HG03097 (cell line): Measurements from ENCODE around the gene SRSF1.
A peak's percentile ranks its signal among the peaks of the same experiment; 100 is the strongest.

Experiments used
- ATAC-seq: cut with Tn5 transposase; IDR thresholded peaks from one replicate; pipeline ENCODE4 v1.9.1; 2021; ENCODE audit not compliant: unreplicated experiment, low FRiP score

Gene SRSF1

GRCh38 chr17:58019521-58019920 is 12.5 kb upstream of the SRSF1 start:
- ATAC-seq: no peak

GRCh38 chr17:58019039-58019438 is 12.0 kb upstream of the SRSF1 start:
- ATAC-seq: no peak

GRCh38 chr17:58010067-58010799 is 3.2 kb upstream of the SRSF1 start:
- ATAC-seq: no peak

- ATAC-seq: peak; percentile 34
Observed at GRCh38 chr17:58007781-58008706, 998 bp upstream of the SRSF1 start.

- no peak for ATAC-seq
Observed at GRCh38 chr17:58006560-58006923, 504 bp downstream of the SRSF1 start.

GRCh38 chr17:58005728-58006559 is 1.1 kb downstream of the SRSF1 start:
- ATAC-seq: no peak

GRCh38 chr17:58005031-58005727 is 1.9 kb downstream of the SRSF1 start:
- no peak for ATAC-seq

GRCh38 chr17:58004060-58004459 is 3.0 kb downstream of the SRSF1 start:
- no peak for ATAC-seq

- no peak for ATAC-seq
Observed at GRCh38 chr17:58002973-58003372, 4.1 kb downstream of the SRSF1 start.

- ATAC-seq: no peak
Observed at GRCh38 chr17:58002154-58002948, 4.7 kb downstream of the SRSF1 start.

- ATAC-seq: no peak
Observed at GRCh38 chr17:58001461-58002124, 5.5 kb downstream of the SRSF1 start.

- ATAC-seq: no peak
Observed at GRCh38 chr17:57999496-58000017, 7.5 kb downstream of the SRSF1 start.

- no peak for ATAC-seq
Observed at GRCh38 chr17:57999010-57999495, 8.0 kb downstream of the SRSF1 start.

- ATAC-seq: no peak
Observed at GRCh38 chr17:57997085-57997809, 9.8 kb downstream of the SRSF1 start.

GRCh38 chr17:57995076-57995956 is 11.7 kb downstream of the SRSF1 start:
- ATAC-seq: no peak

GRCh38 chr17:57994436-57994835 is 12.6 kb downstream of the SRSF1 start:
- no peak for ATAC-seq
